IMR-90 (cell line): ENCODE data around the gene SRRM3. TPM values are rescaled to one million over a fixed set of nuclear protein-coding genes. Genes with fewer than 3 reads are reported as not detected.

ENCODE experiments used
- ATAC-seq: fragments of 200-7000 bp; cut with Tn5 transposase; 2 replicates; pipeline ENCODE4 v1.9.1; 2020; ENCODE audit warnings: low read depth, mild to moderate bottlenecking, moderate library complexity
- BruUV-seq: library from RNA; stranded (reverse); fragments of 400-500 nt; replicated peaks from 2 replicates; lab custom pipeline; 2021; lab: Mats Ljungman, UMichigan
- CTCF ChIA-PET: fragments of 300-600 bp; formaldehyde crosslinking; extraction: SDS; loops from one replicate; lab custom pipeline; 2021; ENCODE audit warnings: antibody characterized with exemption; lab: Yijun Ruan, JAX
- POLR2A ChIA-PET: fragments of 300-600 bp; sonication (Branson Sonifier 250); formaldehyde crosslinking; loops from one replicate; lab custom pipeline; 2022; ENCODE audit warnings: antibody characterized with exemption; ENCODE audit not compliant: unreplicated experiment; lab: Charles Lee
- DNase-seq: peaks from one replicate; pipeline ENCODE4 v3.0.0; 2013
- H2AFZ ChIP-seq: replicated peaks from 2 replicates; pipeline ENCODE3; 2013; ENCODE audit warnings: low read length, mild to moderate bottlenecking; ENCODE audit not compliant: poor library complexity
- H2AK5ac ChIP-seq: 2 replicates; pipeline ENCODE4 v1.6.1; 2013; ENCODE audit warnings: low read depth, low read length, inconsistent platforms
- H2AK9ac ChIP-seq: replicated peaks from 2 replicates; pipeline ENCODE3; 2013; ENCODE audit warnings: mild to moderate bottlenecking, low read depth, low read length, moderate library complexity; ENCODE audit not compliant: poor library complexity
- H2BK120ac ChIP-seq: 2 replicates; pipeline ENCODE4 v1.6.1; 2013; ENCODE audit warnings: low read depth, low read length, inconsistent platforms
- H2BK15ac ChIP-seq: 3 replicates; pipeline ENCODE4 v1.6.1; 2013; ENCODE audit warnings: low read depth, low read length, inconsistent platforms
- H2BK20ac ChIP-seq: 2 replicates; pipeline ENCODE4 v1.6.1; 2013; ENCODE audit warnings: low read depth, mild to moderate bottlenecking, inconsistent platforms, low read length, moderate library complexity
- H2BK5ac ChIP-seq: 2 replicates; pipeline ENCODE4 v1.6.1; 2013; ENCODE audit warnings: mild to moderate bottlenecking, low read depth, low read length, inconsistent platforms; ENCODE audit not compliant: poor library complexity, severe bottlenecking
- H3K14ac ChIP-seq: replicated peaks from 2 replicates; pipeline ENCODE4 v1.6.1; 2013; ENCODE audit warnings: low read depth, low read length, inconsistent platforms
- H3K18ac ChIP-seq: 2 replicates; pipeline ENCODE4 v1.6.1; 2013; ENCODE audit warnings: low read depth, low read length, control low read depth
- H3K23ac ChIP-seq: 2 replicates; pipeline ENCODE4 v1.6.1; 2013; ENCODE audit warnings: low read depth, low read length, inconsistent platforms
- H3K27ac ChIP-seq: 2 replicates; pipeline ENCODE4 v1.5.1; 2013; ENCODE audit warnings: mild to moderate bottlenecking, control low read depth, low read length; ENCODE audit not compliant: insufficient read depth
- H3K27me3 ChIP-seq: 2 replicates; pipeline ENCODE4 v1.6.1; 2013; ENCODE audit warnings: low read length; ENCODE audit not compliant: control insufficient read depth, insufficient read depth
- H3K36me3 ChIP-seq: 2 replicates; pipeline ENCODE4 v1.6.1; 2013; ENCODE audit warnings: low read length, mixed read lengths; ENCODE audit not compliant: control insufficient read depth, insufficient read depth
- H3K4ac ChIP-seq: 2 replicates; pipeline ENCODE4 v1.6.1; 2013; ENCODE audit warnings: low read depth, low read length, inconsistent platforms
- H3K4me1 ChIP-seq: 2 replicates; pipeline ENCODE4 v1.6.1; 2013; ENCODE audit warnings: low read length, mixed read lengths; ENCODE audit not compliant: control insufficient read depth, insufficient read depth
- H3K4me2 ChIP-seq: 2 replicates; pipeline ENCODE4 v1.6.1; 2013; ENCODE audit warnings: low read depth, mild to moderate bottlenecking, control low read depth, low read length, moderate library complexity
- H3K4me3 ChIP-seq: 2 replicates; pipeline ENCODE4 v1.5.1; 2013; ENCODE audit warnings: low read depth, mild to moderate bottlenecking, control low read depth, low read length, moderate library complexity; ENCODE audit not compliant: insufficient read depth
- H3K56ac ChIP-seq: 2 replicates; pipeline ENCODE4 v1.6.1; 2013; ENCODE audit warnings: low read length, inconsistent platforms; ENCODE audit not compliant: insufficient read depth; ENCODE audit errors: extremely low read depth
- H3K79me1 ChIP-seq, 2 experiments: 2 replicates each; pipeline ENCODE4 v1.6.1; 2013; ENCODE audit warnings: low read length in 2 of 2, inconsistent platforms in 1 of 2, low read depth in 1 of 2
- H3K9ac ChIP-seq: 2 replicates; pipeline ENCODE4 v1.6.1; 2013; ENCODE audit warnings: low read depth, low read length, control low read depth
- H3K9me1 ChIP-seq: 2 replicates; pipeline ENCODE4 v1.6.1; 2013; ENCODE audit warnings: low read length, inconsistent platforms; ENCODE audit not compliant: insufficient read depth
- H3K9me3 ChIP-seq: 2 replicates; pipeline ENCODE4 v1.6.1; 2013; ENCODE audit warnings: low read length; ENCODE audit not compliant: control insufficient read depth, insufficient read depth
- H4K20me1 ChIP-seq: 2 replicates; pipeline ENCODE4 v1.6.1; 2013; ENCODE audit warnings: low read length, inconsistent platforms; ENCODE audit not compliant: insufficient read depth
- H4K5ac ChIP-seq: 2 replicates; pipeline ENCODE4 v1.6.1; 2013; ENCODE audit warnings: mild to moderate bottlenecking, low read depth, low read length, control low read depth
- H4K8ac ChIP-seq, 2 experiments: 2 replicates each; pipeline ENCODE4 v1.6.1; 2013; ENCODE audit warnings: low read depth in 2 of 2, low read length in 2 of 2, control low read depth in 1 of 2, inconsistent platforms in 1 of 2
- H4K91ac ChIP-seq: 2 replicates; pipeline ENCODE4 v1.6.1; 2013; ENCODE audit warnings: low read depth, low read length, inconsistent platforms; ENCODE audit not compliant: insufficient read depth
- BHLHE40 ChIP-seq: fragments of 150-350 bp; IDR thresholded peaks from 2 replicates; pipeline ENCODE4 v1.6.1; 2016; ENCODE audit warnings: mild to moderate bottlenecking, low read depth, low read length
- CHD1 ChIP-seq: IDR thresholded peaks from 2 replicates; pipeline ENCODE4 v1.6.1; 2012; ENCODE audit warnings: low read depth, low read length, improper control_type of control experiment
- CTCF ChIP-seq: conservative IDR thresholded peaks from 2 replicates; pipeline ENCODE4 v1.5.1; 2012; ENCODE audit warnings: mild to moderate bottlenecking, low read depth, low read length, improper control_type of control experiment
- ELK1 ChIP-seq: fragments of 150-350 bp; IDR thresholded peaks from 2 replicates; pipeline ENCODE4 v1.6.1; 2016; ENCODE audit warnings: low read depth, mild to moderate bottlenecking, low read length, moderate library complexity, borderline replicate concordance
- FOS ChIP-seq: fragments of 150-350 bp; IDR thresholded peaks from 2 replicates; pipeline ENCODE4 v1.6.1; 2016; ENCODE audit warnings: low read depth, low read length
- MAFK ChIP-seq: IDR thresholded peaks from 2 replicates; pipeline ENCODE4 v1.6.1; 2012; ENCODE audit warnings: low read depth, low read length, improper control_type of control experiment
- MAZ ChIP-seq: IDR thresholded peaks from 2 replicates; pipeline ENCODE4 v1.6.1; 2012; ENCODE audit warnings: low read depth, mild to moderate bottlenecking, low read length, improper control_type of control experiment, moderate library complexity, borderline replicate concordance
- MXI1 ChIP-seq: IDR thresholded peaks from 2 replicates; pipeline ENCODE4 v1.6.1; 2012; ENCODE audit warnings: low read depth, mild to moderate bottlenecking, low read length, moderate library complexity, borderline replicate concordance
- NFE2L2 ChIP-seq: fragments of 150-350 bp; IDR thresholded peaks from 2 replicates; pipeline ENCODE4 v1.6.1; 2016; ENCODE audit warnings: low read depth, mild to moderate bottlenecking, low read length
- POLR2A ChIP-seq: IDR thresholded peaks from 2 replicates; pipeline ENCODE4 v1.6.1; 2012; ENCODE audit warnings: mild to moderate bottlenecking, low read depth, low read length
- RAD21 ChIP-seq: IDR thresholded peaks from 2 replicates; pipeline ENCODE4 v1.6.1; 2012; ENCODE audit warnings: low read length, improper control_type of control experiment
- RCOR1 ChIP-seq: IDR thresholded peaks from 2 replicates; pipeline ENCODE4 v1.6.1; 2012; ENCODE audit warnings: mild to moderate bottlenecking, low read length, improper control_type of control experiment; ENCODE audit not compliant: insufficient replicate concordance
- RFX5 ChIP-seq: IDR thresholded peaks from 2 replicates; pipeline ENCODE4 v1.8.0; 2012; ENCODE audit warnings: low read depth, mild to moderate bottlenecking, low read length, moderate library complexity
- SMC3 ChIP-seq: fragments of 150-350 bp; IDR thresholded peaks from 2 replicates; pipeline ENCODE4 v1.6.1; 2016; ENCODE audit warnings: low read depth, mild to moderate bottlenecking, antibody characterized with exemption, low read length, moderate library complexity
- USF2 ChIP-seq: fragments of 150-350 bp; IDR thresholded peaks from 2 replicates; pipeline ENCODE4 v1.6.1; 2017; ENCODE audit warnings: mild to moderate bottlenecking, antibody characterized with exemption, low read length, low read depth
- WGBS, 2 experiments: methylation state at CpG; one replicate each; pipeline versions ENCODE4 v1.1.5 to v1.1.7; 2013; ENCODE audit warnings: missing lambda C conversion rate in 2 of 2; ENCODE audit not compliant: insufficient read length in 1 of 2; ENCODE audit errors: extremely low coverage in 2 of 2; 5-methylcytosine and 5-hydroxymethylcytosine counted together
- dilution Hi-C: fragments of 300-500 bp; cut with HindIII; formaldehyde crosslinking; loops from one replicate; pipeline ENCODE4 v1.14.3; 2018; ENCODE audit warnings: low sequenced_read_pairs; ENCODE audit not compliant: unreplicated experiment
- in situ Hi-C: fragments of 300-500 bp; cut with MboI; formaldehyde crosslinking; loops from 3 replicates; pipeline ENCODE4 v1.14.3; 2019; ENCODE audit warnings: low sequenced_read_pairs, inconsistent platforms, mixed read lengths
- intact Hi-C: fragments of 100-400 bp; cut with micrococcal nuclease; formaldehyde crosslinking; loops from 2 replicates; pipeline ENCODE4 v1.10.0; 2022
- polyA plus RNA-seq, 3 experiments: library from polyadenylated mRNA; depleted of rRNA; stranded (reverse); fragments of >200 nt; gene quantifications; 2 replicates each; pipeline ENCODE4 v1.2.3, GENCODE V29; 2012; ENCODE audit warnings: low replicate concordance in 1 of 3
- total RNA-seq: library from RNA; depleted of rRNA; stranded (reverse); fragments of >200 nt; gene quantifications from 2 replicates; pipeline ENCODE4 v1.2.3, GENCODE V29; 2012

Gene SRRM3
- total and polyA plus RNA-seq, 2 of the 4 experiments (the other 2 are of a cell fraction), result 0.18 to 2.5 TPM

- Histone ChIP-seq H3K4me3 (no peak overlapping the region), H3K27ac (no peak overlapping the region), H4K20me1 (peaks cover 98% of the 10 kb centered on the region)
Measured at GRCh38 chr7:76330673-76331072, 129.0 kb downstream of the SRRM3 start.

More at GRCh38 chr7:76330673-76331072, 129.0 kb downstream of the SRRM3 start:
- Histone ChIP-seq H3K4me1 (peaks cover 10% of the 10 kb centered on the region), H3K4ac (no peak overlapping the region), H4K5ac (no peak overlapping the region), H3K18ac (no peak overlapping the region), H2AK9ac (no peak overlapping the region), H2AK5ac (no peak overlapping the region), H3K9ac (no peak overlapping the region), H3K4me2 (no peak overlapping the region), H2BK5ac (no peak overlapping the region), H3K27me3 (no peaks in the 10 kb centered on the region), H3K9me3 (no peaks in the 10 kb centered on the region), H3K36me3 (peaks cover 42% of the 10 kb centered on the region), H3K14ac (no peak overlapping the region), H3K23ac (no peak overlapping the region), H2BK15ac (no peak overlapping the region), H2BK20ac (no peak overlapping the region), H2AFZ (no peak overlapping the region), H3K56ac (no peak overlapping the region), H4K8ac (no peak overlapping the region), H3K79me1 (peaks cover 4 to 78% of the 10 kb centered on the region in 2 experiments; a peak in 3 of 4 replicates), H3K9me1 (peaks cover 29% of the 10 kb centered on the region), H2BK120ac (no peak overlapping the region), H4K91ac (no peak overlapping the region)
- TF ChIP-seq SMC3 (no peak), RFX5 (no peak), POLR2A (no peak), FOS (no peak), MAZ (no peak), RCOR1 (no peak), BHLHE40 (no peak), USF2 (no peak), MAFK (no peak), ELK1 (no peak), CTCF (no peak), NFE2L2 (no peak), CHD1 (no peak), RAD21 (no peak), MXI1 (no peak)
- DNase-seq (no peak), ATAC-seq (no peak)
- in situ Hi-C loops (no loop called here), dilution Hi-C loops (no loop called here), intact Hi-C loops (no loop called here)
- WGBS, 2 experiments, result no CpG with 5 or more reads among the region's 5 CpGs
- ChIA-PET CTCF (no interaction called here), POLR2A (no interaction called here)
- no TSS peak for BruUV-seq
